Measurements from ENCODE around the gene LDAF1. TPM values are rescaled to one million over a fixed set of nuclear protein-coding genes. Genes with fewer than 3 reads are reported as not detected.

LDAF1 gene
- total RNA-seq, 1 experiment from 2014 or later: 10.9 TPM

Other genes starting within 250 kb of the LDAF1 start
- gene DNAH3, start 7.8 kb upstream of the LDAF1 start, total RNA-seq (2014; rRNA removed; shearing (Covaris generic)): 0.02 TPM in 1 of 2 replicates, not detected in the other
- not detected in 2 replicates for gene ZP2, start 52.9 kb downstream of the LDAF1 start, total RNA-seq (2014; rRNA removed; shearing (Covaris generic))
- not detected in 2 replicates for gene ANKS4B, start 75.0 kb downstream of the LDAF1 start, total RNA-seq (2014; rRNA removed; shearing (Covaris generic))
- not detected in 2 replicates for gene CRYM, start 119.6 kb downstream of the LDAF1 start, total RNA-seq (2014; rRNA removed; shearing (Covaris generic))

All from M059J (cell line).